Measurements from ENCODE around the gene MAPKAP1.

Gene MAPKAP1

DNA sequence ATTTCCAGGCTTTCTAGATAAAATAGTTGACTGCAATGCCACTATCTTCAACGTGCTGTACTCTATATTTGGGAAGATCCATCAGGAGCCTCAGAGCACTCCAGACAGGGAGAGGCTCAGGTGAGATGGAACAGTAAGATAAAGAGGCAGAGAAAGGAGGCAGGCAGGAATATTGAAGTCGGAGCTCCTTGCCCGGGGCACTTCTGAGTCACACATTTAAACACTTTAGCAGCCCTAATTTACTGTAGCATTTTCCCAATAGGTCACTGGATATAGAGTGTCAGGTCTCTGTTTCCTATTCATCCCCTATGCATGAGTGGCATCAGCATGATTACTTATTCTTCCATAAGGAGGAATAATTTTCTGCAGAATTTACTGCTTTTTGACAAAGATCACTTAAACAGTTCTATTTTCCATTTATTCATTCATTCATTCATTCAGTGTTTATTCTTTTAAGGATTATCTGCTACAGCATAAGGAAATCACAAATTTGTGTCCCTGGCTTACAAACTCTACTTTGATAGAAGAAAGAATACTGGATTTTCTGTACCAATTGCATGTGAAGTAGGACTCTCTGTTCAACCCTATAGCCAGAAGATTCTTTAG, 170.7 kb downstream of the MAPKAP1 start:
- no peak for DNase-seq (ENCODE audit: low spot score)

DNA sequence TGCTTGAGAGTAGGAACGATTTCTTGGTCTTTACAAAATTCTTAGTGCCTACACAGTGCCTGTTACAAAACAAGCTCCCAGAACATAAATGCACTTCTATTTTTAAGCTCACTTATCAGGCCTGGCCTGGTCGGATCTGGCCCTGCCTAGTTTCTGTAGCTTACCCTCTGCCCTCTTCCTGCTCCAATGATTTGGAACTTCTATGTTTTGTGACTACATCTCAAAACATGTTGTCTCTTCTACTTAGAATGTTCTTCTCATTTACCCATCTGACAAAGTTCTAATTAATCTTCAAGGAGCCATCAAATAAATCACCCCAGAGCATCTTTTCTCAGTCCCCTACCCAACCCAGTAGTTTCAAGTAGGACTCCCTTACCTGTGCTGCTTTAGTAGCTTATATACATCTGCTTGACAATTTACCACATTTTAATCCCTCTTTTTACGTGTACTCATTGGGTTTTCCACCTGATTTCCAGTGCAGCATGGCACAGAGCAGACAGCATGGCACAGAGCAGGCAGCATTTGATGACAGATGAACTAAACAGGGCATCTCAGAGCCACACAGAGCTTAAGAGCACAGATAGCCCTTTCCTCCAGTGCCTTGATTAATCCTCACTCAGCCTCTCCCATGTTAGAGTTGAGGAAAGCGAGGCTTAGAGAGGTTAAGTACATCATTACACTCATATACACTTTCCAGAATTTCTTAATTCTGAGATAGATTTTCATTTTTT, 171.9 kb downstream of the MAPKAP1 start:
- DNase-seq (ENCODE audit: low spot score), result no peak

DNA sequence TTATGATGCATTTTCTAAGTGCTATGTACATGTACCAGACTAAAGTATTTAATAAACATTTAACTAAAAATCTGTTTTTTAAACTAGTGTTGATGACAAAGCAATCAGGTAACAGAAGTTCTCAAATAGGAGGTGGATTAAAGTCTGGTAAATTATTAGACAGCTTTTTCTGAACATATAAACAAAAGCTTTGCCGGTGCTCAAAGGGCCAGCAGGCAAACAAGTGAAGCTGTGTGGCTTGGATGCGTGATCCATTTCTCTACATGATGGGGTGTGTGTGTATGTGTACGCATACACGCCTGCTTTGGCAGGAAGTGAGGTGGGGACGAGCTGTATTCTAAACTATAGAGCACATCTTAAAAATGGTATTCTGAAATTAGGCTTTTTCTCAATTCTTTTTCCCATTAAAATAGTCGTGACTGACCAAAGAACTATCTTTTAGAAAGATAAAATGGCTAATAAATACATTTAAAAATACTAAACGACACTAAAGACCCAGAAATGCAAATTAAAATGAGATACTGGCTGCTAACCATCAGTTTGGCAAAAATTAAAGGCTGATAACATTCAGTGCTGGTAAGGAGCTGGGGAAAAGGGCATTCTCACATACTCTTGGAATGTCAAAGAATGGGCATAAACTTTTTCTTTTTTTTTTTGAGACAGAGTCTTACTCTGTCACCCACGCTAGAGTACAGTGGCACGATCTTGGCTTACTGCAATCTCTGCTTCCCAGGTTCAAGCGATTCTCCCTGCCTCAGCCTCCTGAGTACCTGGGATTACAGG, 174.0 kb downstream of the MAPKAP1 start:
- DNase-seq (ENCODE audit: low spot score), result no peak

DNA sequence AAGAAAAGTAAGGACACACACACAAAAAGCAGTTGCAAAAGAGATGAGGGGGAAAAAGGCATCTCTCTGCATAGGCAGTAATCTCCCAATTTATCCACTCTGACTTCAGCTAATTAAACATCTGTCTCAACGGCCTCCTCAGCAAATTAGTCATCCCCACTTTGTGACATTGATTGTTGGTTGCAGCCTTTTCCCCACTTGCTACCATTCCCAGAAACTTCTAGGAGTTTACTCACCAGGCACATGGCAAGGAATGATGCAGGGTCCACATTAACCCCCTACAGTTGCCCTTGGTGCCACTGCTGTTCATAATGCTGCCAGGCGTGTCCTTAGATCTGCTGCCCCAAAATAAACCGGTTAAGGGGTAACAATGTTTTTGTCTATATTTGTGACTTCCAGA, 174.6 kb downstream of the MAPKAP1 start:
- DNase-seq (ENCODE audit: low spot score), result no peak

DNA sequence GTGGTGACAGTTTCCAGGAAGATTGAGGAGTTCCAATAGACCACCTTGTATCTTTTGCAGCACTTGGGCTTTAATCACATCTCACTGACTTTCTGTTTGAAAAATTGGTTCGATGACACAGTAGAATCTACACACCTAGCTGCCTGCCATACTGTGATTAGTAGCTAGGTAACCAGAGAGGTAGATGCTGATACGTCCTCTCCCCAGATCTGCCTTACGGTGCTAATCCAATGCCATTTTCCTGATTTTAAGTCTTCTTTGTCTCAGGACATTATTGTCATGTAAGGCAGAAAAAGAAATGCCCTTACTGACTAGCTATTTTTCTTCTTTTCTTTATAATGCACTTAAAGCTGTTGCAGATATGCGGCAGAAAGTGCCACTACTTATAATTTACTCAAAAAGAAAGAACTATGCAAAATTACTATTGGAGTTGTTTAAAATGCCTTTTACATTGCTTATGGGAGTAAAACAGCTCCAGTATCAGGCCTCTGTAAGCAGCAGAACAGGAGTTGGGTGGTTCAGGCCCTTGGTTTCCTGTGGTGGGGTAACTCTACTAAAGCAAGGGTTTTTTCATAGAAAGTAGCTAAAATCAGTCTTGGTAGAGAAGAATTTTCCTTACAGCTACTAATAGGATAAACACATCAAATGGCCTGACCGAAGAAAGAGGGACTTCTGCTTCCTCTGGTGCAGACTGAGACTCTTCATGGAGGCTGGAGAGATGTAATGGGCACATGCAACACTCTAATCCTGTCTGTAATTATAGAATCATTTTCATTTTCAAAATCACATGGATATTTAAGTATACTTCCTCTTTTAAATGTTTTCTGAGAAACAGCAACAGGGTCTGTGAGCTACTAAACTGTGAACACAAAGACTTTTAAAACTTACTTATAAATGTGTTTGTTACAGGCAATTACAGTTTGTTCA, 177.2 kb downstream of the MAPKAP1 start:
- no peak for DNase-seq (ENCODE audit: low spot score)

DNA sequence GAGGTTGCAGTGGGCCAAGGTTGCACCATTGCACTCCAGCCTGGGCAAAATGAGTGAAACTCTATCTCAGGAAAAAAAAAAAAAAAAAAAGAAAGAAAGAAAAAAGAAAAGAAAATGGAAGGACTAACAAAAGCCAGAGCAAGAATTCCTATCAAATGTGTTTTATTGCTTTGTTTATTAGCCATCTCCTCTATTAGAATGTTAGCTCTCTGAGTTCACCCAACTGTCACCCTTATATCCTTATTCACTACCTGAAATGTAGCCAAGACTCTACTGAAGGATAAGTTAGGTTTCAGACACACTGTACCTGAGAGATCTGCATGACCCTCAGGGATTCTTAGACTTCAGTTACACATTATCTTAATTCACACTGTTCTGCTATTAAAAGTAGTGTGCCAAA, 177.9 kb downstream of the MAPKAP1 start:
- DNase-seq (ENCODE audit: low spot score), result no peak

DNA sequence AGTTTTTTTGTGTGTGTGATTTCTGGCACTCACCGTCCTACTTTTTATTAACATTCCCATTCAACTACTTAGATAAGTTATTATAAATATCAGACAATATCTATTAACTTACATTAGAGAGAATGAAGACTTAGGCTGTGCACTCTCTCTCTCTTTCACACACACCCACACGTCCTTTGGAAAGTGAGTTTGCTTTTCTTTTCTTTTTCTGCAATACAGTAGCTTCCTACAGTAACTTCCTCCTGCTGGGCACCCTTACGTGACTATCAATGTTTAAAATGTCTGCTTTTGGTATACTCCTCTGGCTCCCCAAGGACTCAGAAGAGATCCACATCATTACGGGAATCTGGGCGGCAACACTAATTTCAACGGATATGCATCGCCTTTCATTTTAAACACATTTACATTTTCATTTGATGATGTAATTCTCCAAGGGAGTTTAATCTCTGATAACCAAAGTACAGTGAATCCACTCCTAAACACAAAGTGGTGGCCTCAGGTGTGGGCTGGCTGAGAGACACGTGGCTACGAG, 179.5 kb downstream of the MAPKAP1 start:
- no peak for DNase-seq (ENCODE audit: low spot score)

DNA sequence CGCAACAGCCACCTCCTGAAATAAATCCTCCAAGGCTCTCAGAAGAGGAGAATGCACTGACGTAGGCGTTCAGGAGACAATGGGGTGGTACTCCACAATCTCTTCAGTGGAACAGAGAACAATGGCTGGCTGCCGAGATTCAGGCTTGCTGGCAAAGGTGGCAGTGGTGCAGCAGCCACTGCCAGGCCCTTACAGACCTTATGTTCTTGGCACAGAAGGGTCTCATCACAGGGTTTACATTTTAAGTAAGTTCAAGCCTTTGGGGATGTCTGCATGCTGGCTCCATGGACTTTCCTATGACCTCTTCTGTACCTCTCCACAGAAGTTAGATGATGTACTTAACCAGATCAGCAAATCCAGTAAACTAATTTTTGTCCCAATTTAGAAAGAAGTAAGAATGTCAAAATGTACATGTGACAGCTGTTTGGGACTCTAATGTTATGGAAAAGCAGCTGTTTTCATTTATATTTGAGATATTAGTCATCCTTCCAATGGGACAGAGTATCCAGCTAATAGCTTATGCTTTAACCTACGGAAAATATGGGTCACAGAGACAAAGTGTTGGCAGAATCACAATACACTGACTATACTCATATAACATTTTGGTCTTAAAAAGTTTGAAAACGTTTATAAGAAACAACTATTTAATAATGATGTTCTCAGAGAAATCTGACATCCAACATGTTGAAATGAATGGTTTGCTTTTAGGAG, 180.9 kb downstream of the MAPKAP1 start:
- peak; percentile 36 for DNase-seq (ENCODE audit: low spot score)

DNA sequence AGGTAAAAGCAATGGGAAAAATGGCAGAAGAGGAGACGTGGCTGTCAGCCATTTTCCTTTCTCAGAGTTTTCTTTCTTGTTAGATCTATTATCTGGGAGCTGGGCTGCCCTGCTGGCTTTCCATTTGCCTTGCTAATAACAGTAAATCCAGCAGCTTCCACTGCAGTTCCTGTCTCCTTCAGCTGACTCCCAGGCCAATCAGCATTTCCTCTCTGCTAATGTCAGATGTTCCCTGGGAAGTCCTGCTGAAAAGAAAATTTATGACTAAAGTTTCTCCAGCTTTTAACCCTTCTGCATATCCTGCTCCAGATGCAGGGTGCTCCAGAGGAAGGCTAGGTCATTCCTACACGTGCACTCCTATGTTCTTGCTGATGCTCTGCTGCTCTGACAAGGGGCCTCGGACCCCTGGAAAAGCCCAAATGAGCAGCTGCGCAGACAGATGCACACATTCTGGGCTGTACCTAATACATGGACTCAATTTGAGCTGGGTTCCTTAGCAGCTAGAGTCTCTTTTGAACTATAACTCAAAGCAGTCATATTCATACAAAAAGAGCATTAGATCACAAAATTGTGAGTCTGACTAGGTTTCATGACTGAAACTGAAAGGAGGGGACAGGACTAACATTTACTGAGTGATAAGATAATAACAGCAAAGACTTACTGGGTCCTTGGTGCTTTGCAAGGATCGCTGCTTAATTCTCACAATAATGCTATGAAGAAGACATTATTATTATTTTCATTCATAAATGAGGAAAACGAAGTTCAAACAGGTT, 182.2 kb downstream of the MAPKAP1 start:
- DNase-seq (ENCODE audit: low spot score), result peak; percentile 81

DNA sequence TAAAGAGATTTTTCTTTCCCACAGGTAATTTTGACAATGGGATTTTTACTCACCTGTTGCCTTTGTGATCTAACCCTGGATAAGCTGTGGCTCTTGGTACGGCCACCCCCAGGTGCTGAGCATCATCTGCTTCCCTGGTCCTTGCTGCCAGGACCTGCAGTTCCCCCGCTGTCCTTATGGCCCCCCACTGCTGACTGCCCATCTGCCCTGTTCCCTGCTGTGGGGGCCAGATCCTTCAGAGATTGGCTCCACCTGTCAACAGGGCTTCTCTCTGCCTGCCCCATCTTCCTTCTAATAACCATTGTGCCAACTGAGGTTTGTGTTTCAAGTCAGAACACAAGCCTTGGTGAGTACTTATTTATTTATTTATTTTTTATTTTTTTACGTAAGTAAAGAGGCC, 183.3 kb downstream of the MAPKAP1 start:
- DNase-seq (ENCODE audit: low spot score), result no peak

DNA sequence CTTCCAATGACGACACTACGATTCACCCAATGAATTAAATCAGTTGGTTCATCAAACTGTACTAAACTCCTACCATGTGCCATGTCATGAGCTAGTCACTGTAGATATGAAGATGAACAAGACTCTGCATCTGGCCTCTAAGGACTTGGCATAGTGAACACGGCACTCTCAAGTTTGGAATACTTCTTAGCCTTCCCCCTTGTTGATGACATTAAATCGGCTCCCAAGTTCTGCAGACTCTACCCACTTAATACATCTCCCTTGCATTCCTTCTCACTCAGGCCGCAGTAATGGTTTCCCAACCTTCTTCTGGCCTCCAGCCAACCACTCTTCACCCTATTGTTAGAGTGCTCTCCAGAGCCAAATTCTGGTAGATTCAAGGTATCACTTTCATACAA, 184.7 kb downstream of the MAPKAP1 start:
- DNase-seq (ENCODE audit: low spot score), result no peak

DNA sequence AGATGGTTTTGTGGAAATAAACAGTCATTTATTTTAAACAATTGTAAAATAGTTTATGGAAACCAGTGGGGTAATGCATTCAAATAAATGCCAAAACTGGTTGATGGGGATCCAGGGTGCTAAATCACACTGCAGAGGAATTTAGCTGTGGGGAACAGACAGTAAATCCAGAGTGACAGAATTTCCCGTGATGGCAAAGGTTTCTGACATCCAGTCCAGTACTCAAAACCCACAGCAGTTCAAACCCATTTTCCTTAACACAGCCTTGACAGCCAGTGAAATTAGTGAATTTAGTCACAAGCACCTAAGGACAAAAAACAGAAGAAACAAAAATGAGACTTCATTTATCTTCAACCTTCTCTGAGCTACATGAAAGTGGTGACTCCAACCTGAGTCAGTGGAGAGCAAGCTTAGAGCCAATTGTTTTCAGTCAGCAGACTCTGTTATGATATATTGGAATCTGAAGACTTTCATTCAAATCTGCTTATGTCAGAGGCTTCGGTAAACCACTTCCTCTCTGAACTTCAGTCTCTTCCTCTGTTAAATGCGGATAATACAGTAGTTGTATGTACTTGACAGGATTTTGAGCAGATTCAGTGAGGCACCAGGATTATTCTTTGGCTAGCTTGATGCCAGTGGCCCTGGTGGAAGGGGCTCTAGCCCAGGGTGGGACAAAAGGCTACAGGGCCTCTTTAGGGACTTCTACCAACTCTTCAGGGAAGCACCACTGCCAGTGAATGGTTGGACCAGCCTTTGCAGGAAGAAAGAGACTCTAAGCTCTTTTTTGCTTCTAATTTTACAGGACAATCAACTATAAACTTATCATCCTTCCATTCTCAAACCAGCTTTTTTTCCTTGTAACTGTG, 185.3 kb downstream of the MAPKAP1 start:
- DNase-seq (ENCODE audit: low spot score), result peak; percentile 98

DNA sequence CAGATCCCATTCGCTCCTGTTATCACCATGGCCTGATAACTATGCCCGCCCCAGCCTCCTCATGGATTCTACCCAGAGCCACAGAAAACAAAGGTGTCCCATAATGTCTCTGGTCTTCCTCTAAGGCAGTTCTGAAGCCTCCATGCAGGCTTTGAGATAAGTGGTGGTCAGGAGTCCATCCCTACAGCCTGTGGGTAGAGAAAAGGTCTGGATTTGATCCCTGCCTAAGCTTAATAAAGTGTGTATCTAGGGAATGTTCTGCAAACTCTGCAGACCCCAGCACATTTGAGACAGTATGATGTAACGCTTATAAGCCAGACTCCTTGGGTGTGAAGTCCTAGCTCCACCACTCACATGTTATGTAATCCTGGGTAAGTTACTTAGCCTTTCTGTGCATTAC, 187.3 kb downstream of the MAPKAP1 start:
- no peak for DNase-seq (ENCODE audit: low spot score)

DNA sequence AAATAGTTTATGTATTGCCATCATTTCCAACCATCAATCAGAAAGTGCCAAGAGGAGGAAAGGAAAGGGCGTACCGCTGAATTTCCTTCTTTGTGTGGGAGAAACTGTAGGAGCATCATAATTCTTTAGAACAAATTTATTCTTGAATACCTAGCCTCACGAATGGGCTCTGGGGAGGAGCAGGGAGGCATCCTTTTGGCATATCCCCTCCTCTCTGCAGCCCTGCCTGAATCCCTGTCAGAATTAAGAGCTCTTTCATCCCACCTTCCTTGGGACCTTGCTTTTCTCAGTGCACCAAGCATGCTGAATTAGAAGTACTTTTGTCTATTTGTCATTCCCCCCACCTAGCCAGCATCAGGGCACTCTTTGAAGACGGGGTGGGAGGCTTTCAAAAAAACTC, 189.4 kb downstream of the MAPKAP1 start:
- no peak for DNase-seq (ENCODE audit: low spot score)

DNA sequence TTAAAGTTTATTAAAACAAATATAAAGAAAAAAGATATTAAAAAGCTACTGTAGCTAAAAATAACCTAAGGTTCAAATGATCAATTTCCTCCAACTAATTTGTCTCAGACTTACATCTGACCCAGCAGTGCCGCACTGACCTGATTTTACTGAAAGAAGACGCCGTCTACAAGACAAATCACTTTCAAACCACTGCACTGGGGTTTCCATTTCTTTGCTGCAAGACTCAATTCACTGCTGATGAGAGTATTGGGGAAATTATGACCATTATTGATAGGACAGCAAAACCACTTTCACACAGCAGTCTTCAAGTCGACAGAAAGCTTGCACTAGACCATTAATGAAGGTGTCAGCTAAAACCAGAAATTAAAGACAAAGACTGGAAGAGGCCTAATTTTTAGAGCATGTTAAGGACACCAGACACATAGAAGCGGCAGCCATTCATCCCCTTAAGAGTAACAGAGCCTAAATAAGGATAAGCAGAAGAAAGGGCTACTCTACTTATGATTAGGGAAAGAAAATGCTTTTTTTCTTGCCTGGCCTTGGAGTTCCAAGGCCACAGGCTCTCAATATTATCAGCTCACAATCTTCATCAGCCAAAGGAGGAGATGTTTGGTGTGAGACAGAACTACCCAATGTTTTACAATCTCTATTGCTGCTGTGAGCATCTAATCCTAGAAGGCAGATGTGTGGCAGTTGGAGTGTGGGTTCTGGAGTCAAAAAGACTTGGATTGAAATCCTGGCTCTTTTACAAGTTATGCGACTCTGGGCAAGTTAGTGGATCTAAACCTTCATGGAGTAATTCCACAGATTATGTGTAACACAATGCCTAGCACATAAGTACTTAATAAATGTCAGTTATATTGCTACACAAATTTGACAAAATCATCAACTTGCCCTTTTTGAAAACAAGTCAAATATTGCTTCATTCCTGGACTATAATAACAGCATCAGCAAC, 190.7 kb downstream of the MAPKAP1 start:
- no peak for DNase-seq (ENCODE audit: low spot score)

DNA sequence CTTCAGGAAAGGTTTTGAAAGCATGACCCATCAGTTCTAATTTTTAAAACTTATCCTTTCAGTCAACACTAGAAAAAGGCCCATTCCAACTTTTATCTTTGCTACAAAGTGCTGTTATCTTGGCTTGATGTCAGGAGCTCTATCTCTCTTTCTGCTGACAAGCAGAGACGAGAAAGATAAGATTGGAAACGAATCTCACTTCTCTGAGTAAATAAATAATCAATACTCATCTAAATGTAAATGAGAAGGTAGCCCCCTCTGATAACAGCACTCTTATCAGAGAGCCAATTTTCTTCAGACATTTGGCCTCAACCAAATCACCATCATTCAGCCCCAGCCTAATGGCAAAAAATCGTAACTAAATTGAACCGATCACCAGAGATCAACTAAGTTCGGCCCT, 191.7 kb downstream of the MAPKAP1 start:
- DNase-seq (ENCODE audit: low spot score), result no peak

DNA sequence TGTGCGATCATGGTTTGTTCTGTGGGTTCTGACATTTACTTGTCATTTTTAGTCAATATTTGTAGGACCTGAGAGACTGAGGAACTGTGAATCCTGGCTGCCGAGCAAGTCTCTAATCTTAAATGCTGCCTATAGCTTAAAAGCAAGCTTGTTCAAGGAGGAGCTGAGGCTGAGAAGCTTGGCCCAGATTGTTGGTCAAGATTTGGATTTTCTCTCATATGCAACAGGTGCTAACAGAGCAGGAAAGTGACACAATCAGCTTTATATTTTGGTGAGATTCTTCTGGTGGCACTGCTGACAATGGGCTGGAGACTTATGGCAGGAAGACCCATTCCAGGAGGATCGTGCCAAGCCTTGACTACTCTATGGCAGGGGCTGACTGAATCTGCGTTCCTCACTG, 192.5 kb downstream of the MAPKAP1 start:
- DNase-seq (ENCODE audit: low spot score), result no peak
